SK-N-SH (cell line): ENCODE results near the gene IL4R. TPM values are rescaled to one million over a fixed set of nuclear protein-coding genes. Genes with fewer than 3 reads are reported as not detected.

Experiments
- CTCF ChIA-PET: fragments of 300-600, 350-600 bp; formaldehyde crosslinking; extraction: SDS; loops from one replicate; lab custom pipeline; 2021; lab: Yijun Ruan, JAX
- POLR2A ChIA-PET: fragments of 350-600 bp; sonication (Branson Sonifier 250); formaldehyde crosslinking; extraction: SDS; loops from one replicate; lab custom pipeline; 2020; ENCODE audit warnings: antibody characterized with exemption, inconsistent platforms; lab: Yijun Ruan, JAX
- DNase-seq: peaks from one replicate; pipeline ENCODE4 v3.0.0; 2012
- H2AFZ ChIP-seq: fragments of 200-600 bp; sonication (generic); 2 replicates; pipeline ENCODE4 v1.8.1; 2016; ENCODE audit warnings: antibody characterized with exemption, mild to moderate bottlenecking, low read depth
- H3F3A ChIP-seq: fragments of 200-600 bp; sonication (generic); replicated peaks from 2 replicates; pipeline ENCODE3; 2016; ENCODE audit warnings: antibody characterized with exemption, mild to moderate bottlenecking; ENCODE audit not compliant: insufficient read depth
- H3K27ac ChIP-seq, 2 experiments: fragments of 200-500 bp in 1 of 2; fragments of 200-600 bp in 1 of 2; sonication (Bioruptor generic) in 1 of 2; sonication (generic), shearing (Covaris generic) in 1 of 2; 2 replicates each; pipeline versions ENCODE4 v1.5.1 to v1.6.1; 2014 to 2016; ENCODE audit warnings: low read depth in 2 of 2, inconsistent platforms in 1 of 2, low read length in 1 of 2, mild to moderate bottlenecking in 1 of 2, mixed read lengths in 1 of 2
- H3K27me3 ChIP-seq: fragments of 200-600 bp; sonication (generic), shearing (Covaris generic); 2 replicates; pipeline ENCODE4 v1.6.1; 2016; ENCODE audit warnings: mixed run types; ENCODE audit not compliant: insufficient read depth
- H3K36me3 ChIP-seq, 2 experiments: fragments of 200-500 bp in 1 of 2; fragments of 200-600 bp in 1 of 2; sonication (Bioruptor generic) in 1 of 2; sonication (generic) in 1 of 2; replicated peaks in 1 of 2; 2 replicates each; pipeline versions ENCODE3 to v1.5.1; 2014 to 2016; ENCODE audit warnings: low read length in 1 of 2, mild to moderate bottlenecking in 1 of 2; ENCODE audit not compliant: insufficient read depth in 2 of 2, control insufficient read depth in 1 of 2
- H3K4me1 ChIP-seq, 2 experiments: fragments of 200-500 bp in 1 of 2; fragments of 200-600 bp in 1 of 2; sonication (Bioruptor generic) in 1 of 2; sonication (generic), shearing (Covaris generic) in 1 of 2; 2 replicates each; pipeline versions ENCODE4 v1.5.1 to v1.6.1; 2014 to 2016; ENCODE audit warnings: low read depth in 1 of 2, low read length in 1 of 2, mixed run types in 1 of 2; ENCODE audit not compliant: insufficient read depth in 2 of 2, control insufficient read depth in 1 of 2
- H3K4me2 ChIP-seq: fragments of 200-600 bp; sonication (generic), shearing (Covaris generic); 2 replicates; pipeline ENCODE4 v1.6.1; 2017; ENCODE audit warnings: mixed run types
- H3K4me3 ChIP-seq, 2 experiments: fragments of 200-500 bp in 1 of 2; fragments of 200-600 bp in 1 of 2; sonication (Bioruptor generic) in 1 of 2; sonication (generic), shearing (Covaris generic) in 1 of 2; 2 replicates each; pipeline versions ENCODE4 v1.5.1 to v1.8.1; 2014 to 2016; ENCODE audit warnings: low read depth in 2 of 2, inconsistent platforms in 1 of 2, low read length in 1 of 2, mild to moderate bottlenecking in 1 of 2, mixed read lengths in 1 of 2, moderate library complexity in 1 of 2
- H3K79me2 ChIP-seq: fragments of 200-600 bp; sonication (generic); 2 replicates; pipeline ENCODE4 v1.8.1; 2017; ENCODE audit warnings: mild to moderate bottlenecking; ENCODE audit not compliant: insufficient read depth
- H3K9ac ChIP-seq: fragments of 200-600 bp; sonication (generic); 2 replicates; pipeline ENCODE4 v1.6.1; 2017; ENCODE audit warnings: mixed run types
- H3K9me2 ChIP-seq: fragments of 200-600 bp; sonication (generic); 2 replicates; pipeline ENCODE4 v1.6.1; 2017; ENCODE audit warnings: mixed run types
- H3K9me3 ChIP-seq: fragments of 200-600 bp; sonication (generic); 2 replicates; pipeline ENCODE4 v1.6.1; 2017; ENCODE audit warnings: mixed run types, mild to moderate bottlenecking, moderate library complexity
- H4K20me1 ChIP-seq: fragments of 200-600 bp; sonication (generic); 2 replicates; pipeline ENCODE4 v1.6.1; 2017; ENCODE audit warnings: mild to moderate bottlenecking, mixed run types; ENCODE audit not compliant: insufficient read depth
- EP300 ChIP-seq, 2 experiments: IDR thresholded peaks; 2 replicates each; pipeline versions ENCODE4 v1.4.0 to v1.6.1; 2012; ENCODE audit warnings: borderline replicate concordance in 1 of 2, low read depth in 1 of 2, low read length in 1 of 2
- EZH2phosphoT487 ChIP-seq: fragments of 200-600 bp; sonication (generic); IDR thresholded peaks from 2 replicates; pipeline ENCODE4 v1.6.1; 2017; ENCODE audit warnings: low read depth, mixed run types, mild to moderate bottlenecking, antibody characterized with exemption, moderate library complexity, borderline replicate concordance
- FOSL2 ChIP-seq: IDR thresholded peaks from 2 replicates; pipeline ENCODE4 v1.4.0; 2012; ENCODE audit warnings: low read depth, mild to moderate bottlenecking, moderate library complexity, borderline replicate concordance
- FOXJ3 ChIP-seq: sonication (generic); formaldehyde crosslinking; IDR thresholded peaks from 2 replicates; pipeline ENCODE4 v1.5.1; 2020; ENCODE audit warnings: mild to moderate bottlenecking, missing genetic modification reagents
- FOXM1 ChIP-seq: IDR thresholded peaks from 2 replicates; pipeline ENCODE4 v1.4.0; 2012; ENCODE audit warnings: low read depth, mild to moderate bottlenecking
- GABPA ChIP-seq: IDR thresholded peaks from 2 replicates; pipeline ENCODE4 v1.4.0; 2012; ENCODE audit warnings: low read depth, mild to moderate bottlenecking
- GATA2 ChIP-seq: sonication (generic); formaldehyde crosslinking; IDR thresholded peaks from 2 replicates; pipeline ENCODE4 v1.5.0; 2020; ENCODE audit warnings: mild to moderate bottlenecking, missing genetic modification reagents
- MEF2A ChIP-seq: IDR thresholded peaks from 2 replicates; pipeline ENCODE4 v1.4.0; 2012; ENCODE audit warnings: low read depth, borderline replicate concordance
- PBX3 ChIP-seq: IDR thresholded peaks from 2 replicates; pipeline ENCODE4; 2012
- REST ChIP-seq: IDR thresholded peaks from 2 replicates; pipeline ENCODE4 v1.6.1; 2012; ENCODE audit warnings: mild to moderate bottlenecking, low read depth, low read length, moderate library complexity
- SMC3 ChIP-seq: IDR thresholded peaks from 2 replicates; pipeline ENCODE4 v1.6.1; 2012; ENCODE audit warnings: low read depth, low read length, improper control_type of control experiment
- TEAD4 ChIP-seq: IDR thresholded peaks from 2 replicates; pipeline ENCODE4 v1.4.0; 2012; ENCODE audit warnings: mild to moderate bottlenecking, borderline replicate concordance; ENCODE audit not compliant: insufficient read depth
- YY1 ChIP-seq: IDR thresholded peaks from 2 replicates; pipeline ENCODE4 v1.4.0; 2012; ENCODE audit warnings: low read depth, mild to moderate bottlenecking
- WGBS: methylation state at CpG from one replicate; pipeline ENCODE4 v1.1.6; 2017; ENCODE audit warnings: low lambda C conversion rate; 5-methylcytosine and 5-hydroxymethylcytosine counted together
- polyA plus RNA-seq, 3 experiments: library from polyadenylated mRNA; depleted of rRNA; stranded (reverse); fragments of >200 nt; gene quantifications; 2 replicates each; pipeline ENCODE4 v1.2.3, GENCODE V29; 2012

IL4R gene
- polyA plus RNA-seq, 1 of the 3 experiments (the other 2 are of a cell fraction): 16.1 TPM

GRCh38 chr16:27315333-27316037, 1.7 kb downstream of the IL4R start:
- H3K9ac ChIP-seq: peak overlapping the region; percentile 15; the same call in 1 of the 2 replicates

GRCh38 chr16:27316038-27316680, 2.4 kb downstream of the IL4R start:
- Histone ChIP-seq H3K9me2 (no peaks in the 10 kb centered on the region), H3K4me1 (peaks cover 0 to 10% of the 10 kb centered on the region in 2 experiments; a peak in 3 of 4 replicates), H3K36me3 (peaks cover 0 to 3% of the 10 kb centered on the region in 2 experiments), H2AFZ (no peak overlapping the region), H4K20me1 (peaks cover 13% of the 10 kb centered on the region; the same call in 1 of the 2 replicates), H3K4me3 (peak overlapping the region in 1 of 2 experiments; percentile 88; a peak in 2 of 4 replicates), H3K27me3 (no peaks in the 10 kb centered on the region), H3K79me2 (peaks cover 71% of the 10 kb centered on the region), H3K27ac (no peak overlapping the region), H3K9ac (peak overlapping the region; percentile 15; the same call in 1 of the 2 replicates), H3K9me3 (no peaks in the 10 kb centered on the region), H3K4me2 (peak overlapping the region; percentile 97), H3F3A (peaks cover 6% of the 10 kb centered on the region)
- CTCF ChIA-PET: no interaction called here
- TF ChIP-seq GATA2 (CRISPR knock-in tag) (no peak), EP300 (IDR thresholded peaks at IDR 0.05; ENCODE audit: borderline replicate concordance in 1 of 2, low read depth in 1 of 2, low read length in 1 of 2) (no peak), SMC3 (no peak), EZH2phosphoT487 (no peak), YY1 (no peak), FOSL2 (no peak), TEAD4 (no peak), GABPA (no peak), PBX3 (no peak), FOXJ3 (no peak), MEF2A (no peak)
- POLR2A ChIA-PET: no interaction called here
- 84% methylated on average over 8 of the region's 8 CpGs for whole genome bisulfite sequencing
- DNase-seq: no peak

More at GRCh38 chr16:27315333-27316037, 1.7 kb downstream of the IL4R start:
- ChIA-PET POLR2A (no interaction called here), CTCF (no interaction called here)
- WGBS: 48% methylated on average over 9 of the region's 9 CpGs
- Histone ChIP-seq H3K9me2 (no peaks in the 10 kb centered on the region), H3K4me3 (peak overlapping the region in 1 of 2 experiments; percentile 88; a peak in 2 of 4 replicates), H4K20me1 (peaks cover 13% of the 10 kb centered on the region; the same call in 1 of the 2 replicates), H3K9me3 (no peaks in the 10 kb centered on the region), H3K27ac (peak overlapping the region in 1 of 2 experiments; percentile 12; a peak in 1 of 4 replicates), H3K36me3 (peaks cover 0 to 3% of the 10 kb centered on the region in 2 experiments), H2AFZ (no peak overlapping the region), H3F3A (peaks cover 6% of the 10 kb centered on the region), H3K27me3 (no peaks in the 10 kb centered on the region), H3K4me1 (peaks cover 0 to 10% of the 10 kb centered on the region in 2 experiments; a peak in 3 of 4 replicates), H3K4me2 (peak overlapping the region; percentile 97), H3K79me2 (peaks cover 64% of the 10 kb centered on the region)
- DNase-seq: no peak
- TF ChIP-seq GABPA (no peak), REST (no peak), FOXM1 (no peak)
